Stimulated activated CD4-positive, alpha-beta T cell treated with anti-CD3 and anti-CD28 coated beads, Interleukin-12 subunit alpha, Interleukin-12 subunit beta, amount 100 ng/mL, for 48 hours (primary cell): Measurements from ENCODE around the gene CNN3.
"Not testable (repeated sequence)": the region's sequence is repeated elsewhere in the genome, so short reads cannot be mapped to it uniquely, and the experiment has no call there.

Experiments used
- DNase-seq, 3 donors: peaks; one replicate each; pipeline ENCODE4 v3.0.0-alpha.2; 2020; ENCODE audit warnings: low read depth in 2 of 3, low spot score in 1 of 3

CNN3 gene

DNA sequence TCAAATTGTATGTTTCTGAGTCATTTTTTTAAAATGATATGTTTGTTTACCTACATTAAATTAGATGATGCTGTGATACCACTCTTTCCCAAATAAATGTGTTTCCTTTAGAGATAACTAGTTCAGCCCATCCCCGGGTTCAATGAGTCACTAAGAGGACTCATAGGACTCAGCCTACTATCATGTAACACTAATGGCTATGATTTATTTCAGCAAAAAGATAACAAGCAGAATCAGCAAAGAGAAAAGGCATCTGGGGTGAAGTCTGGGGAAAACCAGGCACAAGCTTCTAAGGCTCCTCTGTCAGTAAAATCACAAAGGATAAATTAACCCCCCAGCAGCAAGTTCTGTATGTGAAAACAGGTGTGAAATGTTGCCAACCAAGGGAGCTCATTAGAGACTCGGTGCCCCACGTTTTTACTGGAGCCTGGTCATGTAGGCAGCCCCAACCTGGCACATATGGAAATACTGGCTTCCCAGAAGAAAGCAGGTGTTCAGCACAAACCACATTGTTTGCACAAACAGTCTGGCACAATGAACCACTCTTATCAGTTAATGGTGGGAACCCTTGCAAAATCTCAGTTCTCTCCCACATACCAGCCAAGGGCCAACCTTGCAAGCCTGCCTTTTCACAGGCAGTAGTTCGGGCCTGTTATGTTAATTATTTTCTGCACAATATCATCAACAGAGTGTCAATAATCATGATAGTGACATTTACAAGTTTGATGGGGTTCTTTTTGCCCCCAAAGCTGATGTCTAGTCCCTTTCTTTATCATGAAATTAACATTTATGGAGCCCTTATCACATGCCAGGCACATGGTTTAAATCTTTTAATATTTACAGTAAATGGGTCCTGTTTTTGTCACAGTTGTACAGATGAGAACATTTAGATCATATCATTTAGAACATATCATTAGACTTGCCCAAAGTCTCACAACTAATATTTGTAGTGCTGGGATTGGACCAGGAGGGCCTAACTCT is 23.1 kb upstream of the CNN3 start:
- no peak for DNase-seq

DNA sequence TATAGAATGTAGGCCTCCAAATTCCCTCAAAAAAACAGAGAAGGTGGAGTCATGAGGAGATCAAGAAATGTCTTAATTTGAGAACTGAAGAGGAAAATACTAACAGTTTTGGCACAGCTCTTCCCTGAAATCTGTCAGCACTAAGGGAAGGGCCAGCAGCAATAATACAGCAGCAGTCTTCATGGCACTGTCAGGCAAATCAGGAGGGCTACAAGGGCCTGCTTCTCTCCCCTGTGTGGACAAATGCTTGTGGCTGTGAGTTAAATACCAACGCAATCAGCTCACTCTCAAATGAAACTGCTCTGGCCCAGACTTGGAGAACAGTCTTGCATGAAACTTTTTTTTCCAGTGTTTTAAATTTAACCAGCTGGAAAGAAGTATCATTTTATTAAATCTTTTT is 20.5 kb upstream of the CNN3 start:
- no peak for DNase-seq

DNA sequence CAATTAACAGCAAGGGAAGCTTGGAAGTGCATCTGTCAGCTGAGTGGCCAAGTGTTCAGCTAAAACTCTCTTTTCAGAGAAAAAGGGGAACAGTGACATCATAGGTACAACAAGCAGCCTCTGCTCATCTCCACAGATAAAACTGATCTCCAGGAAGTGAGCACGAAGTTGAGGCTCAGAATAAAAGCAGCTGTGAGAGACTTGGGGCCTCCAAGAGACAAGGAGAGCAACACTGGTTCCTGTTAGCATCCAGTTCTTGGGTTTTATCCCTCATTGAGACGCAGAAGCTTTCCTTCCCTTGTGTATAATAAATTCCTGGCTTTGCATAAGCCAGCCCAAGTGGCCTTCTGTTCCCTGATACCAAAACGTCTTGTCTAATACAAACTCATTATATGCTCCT is 20.0 kb upstream of the CNN3 start:
- DNase-seq: no peak

DNA sequence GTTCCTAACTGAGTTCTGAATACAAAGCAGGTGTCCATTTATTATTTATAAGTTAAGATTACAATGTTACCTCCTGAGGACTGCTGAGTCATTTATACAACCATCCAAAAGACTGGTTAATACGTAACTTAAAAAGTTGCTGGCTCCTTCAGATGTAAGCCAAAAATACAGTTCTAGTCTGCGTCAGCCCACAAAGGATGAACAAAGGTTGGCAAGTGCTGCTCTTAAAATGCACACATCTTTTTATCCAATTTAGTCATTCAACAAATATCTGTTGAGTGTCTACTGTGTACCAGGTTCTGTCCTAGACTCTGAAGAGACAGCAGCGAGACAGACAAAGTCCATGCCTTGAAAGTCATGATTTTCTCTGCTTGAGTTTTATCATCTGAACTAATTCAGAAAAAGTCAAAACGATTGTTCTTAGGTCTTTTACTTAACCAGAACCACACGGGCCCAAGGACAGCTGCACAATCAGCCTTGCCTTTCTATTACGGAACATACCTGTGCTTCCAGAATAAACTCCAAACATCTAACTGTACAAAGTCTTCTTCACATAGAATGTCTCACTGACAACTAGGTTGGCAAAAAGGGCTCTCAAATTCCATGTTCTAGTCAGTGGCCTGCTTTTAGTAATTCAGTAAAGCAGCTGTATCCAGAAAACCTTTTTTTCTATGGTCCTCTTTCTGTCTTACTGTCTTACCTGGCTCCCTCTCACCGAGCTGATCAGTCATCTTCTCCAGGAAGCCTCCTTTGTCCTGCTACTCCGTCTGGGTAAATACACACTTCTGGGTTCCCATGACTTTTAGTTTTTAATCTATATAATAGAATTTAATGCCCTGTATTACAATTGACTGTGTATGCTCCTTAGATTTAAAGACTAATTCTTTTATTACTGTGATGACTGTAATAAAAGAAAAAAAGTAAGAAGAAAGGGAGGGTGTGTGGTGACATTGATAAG is 15.5 kb upstream of the CNN3 start:
- no peak for DNase-seq

DNA sequence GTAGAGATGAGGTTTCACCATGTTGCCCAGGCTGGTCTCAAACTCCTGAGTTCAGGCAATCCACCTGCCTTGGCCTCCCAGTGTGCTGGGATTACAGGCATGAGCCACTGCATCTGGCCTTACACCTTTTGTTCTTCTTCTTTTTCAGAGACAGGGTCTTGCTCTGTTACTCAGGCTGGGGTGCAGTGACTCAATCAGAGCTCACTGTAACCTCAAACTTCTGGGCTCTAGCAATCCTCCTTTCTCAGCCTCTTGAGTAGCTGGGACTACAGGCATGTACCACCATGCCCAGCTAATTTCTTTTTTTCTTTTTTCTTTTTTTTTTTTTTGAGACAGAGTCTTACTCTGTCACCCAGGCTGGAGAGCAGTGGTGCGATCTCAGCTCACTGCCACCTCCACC is 14.6 kb upstream of the CNN3 start:
- DNase-seq: not testable (repeated sequence)

DNA sequence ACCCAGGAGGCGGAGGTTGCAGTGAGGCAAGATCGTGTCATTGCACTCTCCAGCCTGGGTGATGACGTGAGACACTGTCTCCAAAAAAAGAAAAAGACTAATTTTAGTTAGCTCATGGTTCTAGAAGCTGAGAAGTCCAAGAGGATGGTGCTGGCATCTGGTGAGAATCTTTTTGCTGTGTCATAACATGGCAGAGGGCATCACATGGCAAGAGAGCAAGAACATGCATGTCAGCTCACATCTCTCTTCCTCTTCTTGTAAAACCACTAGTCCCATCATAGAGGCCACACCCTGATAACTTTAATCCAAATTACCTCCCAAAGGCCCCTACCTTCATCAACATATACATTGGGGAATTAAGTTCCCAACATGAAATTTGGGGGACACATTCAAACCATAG is 13.8 kb upstream of the CNN3 start:
- DNase-seq: no peak

DNA sequence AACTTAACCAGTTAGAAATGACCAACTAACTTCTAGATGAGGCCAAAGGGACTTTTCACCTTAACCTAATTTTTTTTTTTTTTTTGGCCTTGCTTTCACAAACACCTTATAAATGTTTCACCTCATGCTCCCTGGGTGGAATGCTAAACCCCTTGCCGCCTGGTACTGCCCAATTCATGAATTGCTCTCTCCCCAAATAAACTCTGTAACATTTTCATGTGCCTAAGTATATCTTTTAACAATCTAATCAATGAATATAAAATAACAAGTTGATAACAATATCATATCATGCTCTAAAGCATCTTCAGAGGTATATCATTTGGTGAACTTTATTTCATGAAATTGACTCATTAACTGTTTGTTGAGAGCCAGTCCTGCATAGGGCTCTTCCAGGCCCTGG is 10.9 kb upstream of the CNN3 start:
- DNase-seq: no peak

DNA sequence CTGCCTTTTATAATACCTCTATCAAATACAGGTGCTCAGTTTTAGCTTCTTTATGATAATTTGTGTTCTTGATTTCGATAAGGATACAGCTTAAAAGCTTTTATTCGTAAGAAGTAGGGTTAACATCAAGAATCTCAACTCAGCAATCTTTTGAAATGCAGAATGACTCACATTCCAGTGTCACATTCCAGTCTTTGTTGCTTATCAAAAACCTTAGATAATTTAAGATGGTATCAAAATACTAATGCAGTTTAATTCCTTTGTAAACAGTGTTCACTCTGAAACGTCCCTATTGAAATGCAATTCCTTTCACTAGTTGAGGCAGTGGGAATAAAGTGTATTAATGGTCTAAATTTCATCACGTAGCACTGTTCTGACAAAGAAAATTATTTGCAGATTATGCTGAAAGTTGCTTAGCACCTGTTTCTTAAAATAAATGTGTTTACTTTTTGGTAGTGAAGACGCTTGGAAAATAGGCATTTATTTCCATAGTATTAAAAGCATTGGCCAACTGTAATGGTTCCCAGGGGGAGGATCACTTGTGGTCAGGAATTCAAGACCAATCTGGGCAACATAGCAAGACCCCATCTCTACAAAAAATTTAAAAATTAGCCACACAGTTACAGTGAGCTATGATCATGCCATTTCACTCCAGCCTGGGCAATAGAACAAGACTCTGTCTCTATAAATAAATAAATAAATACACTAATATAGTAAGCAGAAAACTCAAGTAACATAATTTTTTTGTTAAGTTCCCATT is 10.1 kb upstream of the CNN3 start:
- no peak for DNase-seq

DNA sequence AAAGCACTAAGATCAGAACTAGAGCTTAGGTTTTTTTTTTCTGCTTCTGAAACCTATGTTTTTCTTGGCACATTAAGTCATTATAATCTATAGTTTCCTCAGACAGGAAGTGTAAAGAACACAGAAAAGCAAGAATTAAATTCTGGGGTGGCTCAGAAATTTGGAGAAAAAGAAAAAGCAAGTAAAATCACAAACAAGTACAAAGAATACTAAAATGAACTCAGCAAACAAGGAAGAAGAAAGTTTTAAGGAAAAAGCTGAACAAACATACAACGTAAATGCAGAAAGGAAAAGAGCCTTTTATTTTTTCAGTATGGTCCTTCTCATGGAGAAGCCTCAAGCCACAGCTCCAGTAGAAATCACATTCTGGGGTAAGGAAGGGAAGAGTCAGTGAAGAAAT is 8.6 kb upstream of the CNN3 start:
- no peak for DNase-seq

DNA sequence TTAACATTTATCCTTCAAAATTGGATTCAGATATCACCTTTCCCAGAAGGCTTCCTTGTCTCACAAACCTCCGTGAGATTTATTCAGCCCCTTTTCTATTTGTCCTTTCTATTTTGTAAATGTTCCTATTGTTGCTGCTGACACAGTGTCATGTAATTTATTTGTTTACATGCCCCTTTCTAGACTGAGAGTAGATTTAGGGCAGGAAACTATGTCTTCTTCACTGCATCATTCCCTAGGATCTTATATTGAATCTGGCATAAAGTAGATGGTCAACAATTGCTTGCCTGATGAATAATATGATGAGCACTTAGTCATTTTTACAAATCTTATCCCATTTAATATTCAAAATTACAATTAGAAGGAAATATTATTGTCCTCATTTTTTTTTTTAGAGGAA is 8.1 kb upstream of the CNN3 start:
- DNase-seq: no peak

DNA sequence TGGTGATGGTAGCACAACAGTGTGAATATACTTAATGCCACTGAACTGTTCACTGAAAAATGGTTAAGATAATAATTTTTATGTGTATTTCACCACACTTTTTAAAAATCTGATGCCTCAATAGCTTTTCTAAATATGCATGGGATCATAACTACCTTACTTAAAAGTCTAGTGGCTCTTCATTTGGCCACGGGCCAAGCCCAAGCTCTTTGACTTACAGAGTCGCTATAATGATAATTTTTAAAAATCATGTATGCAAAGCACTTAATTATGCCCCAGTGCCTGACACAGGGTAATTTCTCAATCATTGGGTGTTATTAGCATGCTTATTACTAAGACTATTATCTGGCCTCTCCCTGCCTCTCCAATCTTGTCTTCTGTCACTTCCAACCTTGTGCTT is 7.6 kb upstream of the CNN3 start:
- DNase-seq: no peak

DNA sequence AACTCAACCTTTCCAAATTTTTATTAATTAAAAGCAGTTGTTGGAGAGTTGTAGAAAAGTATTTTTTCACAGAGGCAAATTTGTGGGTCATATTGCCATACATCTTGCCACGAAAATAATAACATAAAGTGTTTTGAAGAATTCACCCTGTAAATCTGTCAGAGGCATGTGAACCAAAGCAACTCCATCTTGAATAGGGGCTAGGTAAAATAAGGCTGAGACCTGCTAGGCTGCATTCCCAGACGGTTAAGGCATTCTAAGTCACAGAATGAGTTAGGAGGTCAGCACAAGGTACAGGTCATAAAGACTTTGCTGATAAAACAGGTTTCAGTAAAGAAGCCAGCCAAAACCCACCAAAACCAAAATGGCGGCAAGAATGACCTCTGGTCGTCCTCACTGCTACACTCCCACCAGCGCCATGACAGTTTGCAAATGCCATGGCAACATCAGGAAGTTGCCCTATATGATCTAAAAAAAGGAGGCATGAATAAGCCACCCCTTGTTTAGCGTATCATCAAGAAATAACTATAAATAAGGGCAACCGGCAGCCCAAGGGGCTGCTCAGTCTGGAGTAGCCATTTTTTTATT is 4.4 kb upstream of the CNN3 start:
- no peak for DNase-seq

DNA sequence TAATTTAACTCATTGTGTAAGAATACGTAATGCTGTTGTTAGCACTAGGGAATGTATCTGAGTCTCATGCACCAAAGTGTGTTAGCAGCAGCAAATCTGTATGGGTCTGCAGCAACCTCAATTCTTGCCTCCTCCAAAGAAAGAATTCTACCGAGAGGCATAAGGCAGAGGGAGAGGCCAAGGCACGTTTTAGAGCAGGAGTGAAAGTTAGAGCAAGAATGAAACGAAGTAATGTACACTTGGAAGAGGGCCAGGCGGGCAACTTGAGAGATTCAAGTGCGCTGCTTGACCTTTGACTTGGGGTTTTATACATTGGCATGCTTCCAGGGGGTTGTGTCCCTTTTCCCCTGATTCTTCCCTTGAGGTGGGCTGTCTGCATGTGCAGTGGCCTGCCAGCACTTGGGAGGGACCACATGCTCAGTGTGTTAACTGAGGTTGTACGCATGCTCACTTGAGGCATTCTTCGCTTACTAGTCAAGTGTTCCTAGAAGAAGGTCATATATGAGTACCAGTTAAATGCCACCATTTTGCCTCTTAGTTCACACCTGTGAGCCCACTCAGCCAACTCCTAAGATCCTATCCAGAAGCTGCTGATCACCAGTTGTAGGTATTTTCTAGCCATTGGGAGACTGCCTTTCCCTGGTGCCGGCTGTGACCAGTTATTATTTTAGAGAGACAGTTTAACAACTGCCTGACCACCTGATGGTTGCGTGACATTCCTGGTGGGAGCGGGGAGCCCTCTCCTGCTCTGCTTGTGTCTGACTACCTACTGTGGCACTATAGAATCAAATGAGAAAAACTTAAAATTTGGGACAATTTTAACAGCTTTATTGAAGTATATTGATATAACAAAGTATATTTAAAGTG is 2.7 kb upstream of the CNN3 start:
- no peak for DNase-seq

DNA sequence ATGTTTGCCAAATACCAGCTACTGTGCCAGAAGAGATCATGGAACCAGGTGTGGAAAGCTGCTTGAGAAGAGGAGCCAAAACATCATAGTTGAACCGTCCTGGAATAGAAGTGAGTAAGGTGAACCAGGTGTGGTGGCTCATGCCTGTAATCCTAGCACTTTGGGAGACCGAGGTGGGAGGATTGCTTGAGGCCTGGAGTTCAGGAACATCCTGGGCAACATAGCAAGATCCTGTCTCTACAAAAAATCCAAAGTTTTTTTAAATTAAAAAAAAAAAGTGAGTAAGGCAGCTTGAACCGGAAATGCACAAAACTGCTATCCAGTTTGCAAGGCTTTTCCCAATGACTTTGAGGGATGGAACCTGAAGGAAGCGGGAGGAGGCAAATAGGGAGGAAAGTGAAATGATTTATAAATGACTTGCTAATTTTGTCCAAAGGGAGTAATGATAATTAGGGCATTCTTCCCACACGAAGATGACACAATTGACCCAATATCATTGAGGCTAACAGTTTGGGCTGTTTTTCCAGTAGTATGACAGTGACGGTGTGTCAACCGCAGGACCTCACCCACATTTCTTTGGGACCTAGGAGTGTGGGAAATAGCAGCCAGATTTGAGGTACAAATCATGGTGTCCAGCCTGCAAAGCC is 1.5 kb upstream of the CNN3 start:
- DNase-seq: no peak

DNA sequence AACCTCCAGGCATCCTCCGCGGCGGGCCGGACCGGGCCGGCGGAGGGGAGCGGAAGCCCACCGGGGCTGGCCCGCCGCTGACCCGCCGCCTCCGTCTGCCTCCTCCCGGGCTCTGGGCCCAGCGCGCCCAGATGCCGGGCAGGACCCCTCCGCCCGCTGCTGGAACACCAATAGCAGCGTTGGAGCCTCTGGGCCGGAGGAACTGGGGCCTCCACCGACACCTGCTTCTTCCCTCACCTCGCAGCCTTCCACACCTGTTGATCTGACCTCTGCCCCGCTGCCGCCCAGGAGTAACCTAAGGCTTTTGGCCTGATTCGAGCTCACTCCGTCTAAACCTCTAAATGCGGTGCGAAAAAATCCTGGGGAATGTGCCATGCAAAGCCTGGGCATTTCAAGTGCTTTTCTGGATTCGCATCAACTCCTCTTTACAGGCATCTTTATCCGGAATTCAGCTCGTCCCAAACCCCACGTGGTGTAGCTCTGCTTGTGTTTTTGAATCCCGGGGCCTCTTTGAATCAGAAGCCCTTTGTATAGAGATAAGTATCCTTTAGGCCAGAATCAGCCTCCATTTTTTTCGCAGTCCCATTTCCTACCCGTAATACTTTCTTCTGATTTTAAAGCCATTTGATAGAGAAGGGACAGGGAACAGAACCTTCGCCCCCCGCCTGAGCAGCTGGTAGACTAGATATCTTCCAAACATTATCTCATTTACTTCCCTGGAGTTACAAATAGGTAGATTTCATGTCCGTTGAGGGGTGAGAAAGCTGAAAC is 680 bp upstream of the CNN3 start:
- DNase-seq: no peak

DNA sequence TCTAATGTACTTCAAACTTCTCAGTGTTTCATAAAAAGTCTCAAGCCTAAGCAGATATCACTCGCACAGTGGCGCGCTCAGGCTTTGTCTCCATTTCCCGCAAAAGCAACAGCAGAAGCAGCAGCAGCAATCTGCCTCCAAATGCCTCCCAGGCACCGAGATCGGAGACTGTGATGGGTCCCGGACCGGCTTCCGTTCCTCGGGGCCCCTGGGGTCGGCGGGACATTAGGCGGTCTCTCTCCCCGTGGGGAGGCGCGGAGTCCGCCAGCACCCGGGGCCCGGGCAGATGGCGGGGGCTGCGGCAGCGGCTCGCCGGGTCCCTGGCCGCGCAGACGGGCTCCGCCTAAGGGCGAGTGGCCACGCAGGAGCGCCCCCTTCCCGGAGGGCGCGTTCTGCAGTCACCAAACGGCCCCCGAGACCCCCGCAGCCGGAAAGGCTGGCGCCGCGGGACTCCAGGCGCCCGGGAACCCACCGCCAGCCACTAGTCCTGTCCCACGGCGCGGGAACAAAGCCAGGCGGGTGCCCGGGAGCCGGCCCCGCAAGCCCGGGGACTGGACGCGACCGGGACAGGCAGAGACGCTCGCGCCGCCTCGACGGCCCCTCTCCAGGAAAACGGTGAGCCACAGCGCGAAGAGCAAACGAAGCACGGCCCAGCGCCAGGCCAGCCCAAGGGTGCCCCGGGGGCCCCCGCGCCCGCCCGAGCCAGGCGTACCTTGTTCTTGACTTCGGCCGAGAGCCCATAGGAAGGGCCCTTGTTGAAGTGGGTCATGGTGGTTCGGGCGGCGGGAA is 590 bp downstream of the CNN3 start:
- DNase-seq: no peak

DNA sequence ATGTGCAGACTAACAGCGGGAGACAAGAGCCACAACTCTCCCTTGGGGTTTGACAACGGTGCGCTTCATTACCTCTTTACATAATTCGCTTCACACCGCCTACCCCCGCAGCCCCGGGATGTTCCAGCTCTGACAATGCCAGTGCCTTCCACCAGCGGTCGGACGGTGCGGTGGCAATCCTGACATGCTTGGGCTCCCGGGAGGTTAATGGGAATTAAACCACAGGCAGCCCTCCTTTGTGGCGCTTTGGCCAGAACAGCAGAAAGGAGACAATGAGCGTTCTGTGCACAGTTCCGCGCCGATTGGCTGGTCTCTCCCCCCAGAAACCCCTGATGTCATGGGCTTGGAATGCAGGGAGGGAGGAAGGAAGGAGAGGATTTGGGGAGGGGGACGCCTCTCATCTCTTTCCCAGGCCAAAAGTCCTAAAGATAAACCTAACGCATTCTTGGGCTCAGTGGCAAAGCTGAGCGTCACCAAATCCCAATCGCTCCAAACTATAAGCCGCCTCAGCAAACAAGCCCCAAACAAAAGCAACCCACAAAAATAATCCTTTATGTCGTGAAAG is 1.3 kb downstream of the CNN3 start:
- no peak for DNase-seq

DNA sequence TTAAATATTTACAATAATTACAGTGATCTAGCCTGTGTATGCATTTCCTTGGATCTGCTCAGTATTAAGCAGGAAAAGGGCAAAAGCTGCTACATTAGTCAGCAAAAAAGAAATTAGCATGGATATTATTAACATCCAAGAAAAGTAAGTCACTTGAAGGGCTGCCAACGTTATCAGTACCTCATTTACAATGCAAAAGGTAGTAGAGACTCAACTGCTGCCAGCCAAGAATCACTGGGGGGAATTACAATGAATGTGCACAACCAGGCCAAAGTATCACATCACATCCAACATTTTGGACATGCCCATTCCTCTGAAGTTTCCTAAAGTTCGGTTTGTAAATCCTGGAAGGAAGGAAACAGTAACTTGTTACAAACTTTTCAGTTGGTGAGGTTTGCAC is 1.9 kb downstream of the CNN3 start:
- no peak for DNase-seq
